Measurements from ENCODE around the gene SUGCT.

The SUGCT gene

DNA sequence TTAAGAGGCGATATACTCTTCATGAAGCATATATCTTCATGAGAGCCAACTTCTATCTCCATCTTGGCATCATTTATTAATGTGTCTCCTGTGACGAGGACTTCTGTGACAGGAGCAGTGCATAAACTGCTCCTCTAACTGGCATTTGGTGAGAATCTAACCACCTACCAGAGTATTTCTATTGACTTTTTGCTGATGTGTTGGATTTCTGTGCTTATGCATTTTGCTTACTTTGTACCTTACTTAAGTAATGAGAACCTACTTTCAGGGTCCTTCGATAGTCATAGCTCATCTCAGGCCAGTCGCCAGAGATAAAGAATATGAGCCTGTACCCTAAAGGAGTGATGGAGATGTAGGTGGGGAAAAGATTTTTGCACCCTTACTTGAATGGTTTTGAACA lies 265.7 kb downstream of the SUGCT start:
- TF ChIP-seq FOXP2 (optimal IDR thresholded peaks at IDR 0.05; ENCODE audit: borderline replicate concordance, extremely low read depth, extremely low read length, insufficient read depth) (no peak), POLR2AphosphoS5 (IDR thresholded peaks at IDR 0.05; ENCODE audit: low read depth, low read length) (no peak)

DNA sequence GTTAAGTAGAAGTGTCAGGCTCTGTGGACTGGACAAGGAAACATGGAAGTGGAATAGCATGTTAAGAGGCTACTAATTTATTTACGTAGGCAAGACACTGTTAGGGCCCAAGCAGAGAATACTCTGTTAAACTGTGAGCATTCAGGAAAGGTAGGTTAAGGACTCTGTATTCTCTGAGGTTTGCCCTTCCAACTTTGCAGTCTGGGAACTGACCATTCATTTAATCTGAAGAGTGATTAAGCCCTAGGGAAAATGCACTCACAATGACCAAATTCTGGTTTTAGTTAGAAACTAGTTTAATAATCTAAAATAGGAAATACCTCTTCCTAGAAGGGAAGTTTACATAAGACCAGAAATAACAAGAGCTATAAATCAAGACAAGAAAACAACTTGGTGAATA lies 266.6 kb downstream of the SUGCT start:
- no peak for TF ChIP-seq POLR2AphosphoS5 (IDR thresholded peaks at IDR 0.05; ENCODE audit: low read depth, low read length)
- TF ChIP-seq, protein P1, sequence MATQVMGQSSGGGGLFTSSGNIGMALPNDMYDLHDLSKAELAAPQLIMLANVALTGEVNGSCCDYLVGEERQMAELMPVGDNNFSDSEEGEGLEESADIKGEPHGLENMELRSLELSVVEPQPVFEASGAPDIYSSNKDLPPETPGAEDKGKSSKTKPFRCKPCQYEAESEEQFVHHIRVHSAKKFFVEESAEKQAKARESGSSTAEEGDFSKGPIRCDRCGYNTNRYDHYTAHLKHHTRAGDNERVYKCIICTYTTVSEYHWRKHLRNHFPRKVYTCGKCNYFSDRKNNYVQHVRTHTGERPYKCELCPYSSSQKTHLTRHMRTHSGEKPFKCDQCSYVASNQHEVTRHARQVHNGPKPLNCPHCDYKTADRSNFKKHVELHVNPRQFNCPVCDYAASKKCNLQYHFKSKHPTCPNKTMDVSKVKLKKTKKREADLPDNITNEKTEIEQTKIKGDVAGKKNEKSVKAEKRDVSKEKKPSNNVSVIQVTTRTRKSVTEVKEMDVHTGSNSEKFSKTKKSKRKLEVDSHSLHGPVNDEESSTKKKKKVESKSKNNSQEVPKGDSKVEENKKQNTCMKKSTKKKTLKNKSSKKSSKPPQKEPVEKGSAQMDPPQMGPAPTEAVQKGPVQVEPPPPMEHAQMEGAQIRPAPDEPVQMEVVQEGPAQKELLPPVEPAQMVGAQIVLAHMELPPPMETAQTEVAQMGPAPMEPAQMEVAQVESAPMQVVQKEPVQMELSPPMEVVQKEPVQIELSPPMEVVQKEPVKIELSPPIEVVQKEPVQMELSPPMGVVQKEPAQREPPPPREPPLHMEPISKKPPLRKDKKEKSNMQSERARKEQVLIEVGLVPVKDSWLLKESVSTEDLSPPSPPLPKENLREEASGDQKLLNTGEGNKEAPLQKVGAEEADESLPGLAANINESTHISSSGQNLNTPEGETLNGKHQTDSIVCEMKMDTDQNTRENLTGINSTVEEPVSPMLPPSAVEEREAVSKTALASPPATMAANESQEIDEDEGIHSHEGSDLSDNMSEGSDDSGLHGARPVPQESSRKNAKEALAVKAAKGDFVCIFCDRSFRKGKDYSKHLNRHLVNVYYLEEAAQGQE (IDR thresholded peaks at IDR 0.05; ENCODE audit: insufficient read depth in 1 of 2, low read depth in 2 of 2, low read length in 2 of 2), result no peak
- no peak for TF ChIP-seq FOXP2 (optimal IDR thresholded peaks at IDR 0.05; ENCODE audit: borderline replicate concordance, extremely low read depth, extremely low read length, insufficient read depth)
- TF ChIP-seq SIN3A (IDR thresholded peaks at IDR 0.05; ENCODE audit: borderline replicate concordance, insufficient read depth, low read length), result no peak
- no peak for TF ChIP-seq TAF1 (IDR thresholded peaks at IDR 0.05; ENCODE audit: borderline replicate concordance, insufficient read depth, low read length)

GRCh38 chr7:40402661-40403060 lies 267.9 kb downstream of the SUGCT start:
- TF ChIP-seq POLR2AphosphoS5 (IDR thresholded peaks at IDR 0.05; ENCODE audit: low read depth, low read length) (no peak), SIN3A (IDR thresholded peaks at IDR 0.05; ENCODE audit: borderline replicate concordance, insufficient read depth, low read length) (no peak), FOXP2 (optimal IDR thresholded peaks at IDR 0.05; ENCODE audit: borderline replicate concordance, extremely low read depth, extremely low read length, insufficient read depth) (no peak), TAF1 (IDR thresholded peaks at IDR 0.05; ENCODE audit: borderline replicate concordance, insufficient read depth, low read length) (no peak)
- TF ChIP-seq, protein P1 (IDR thresholded peaks at IDR 0.05; ENCODE audit: insufficient read depth in 1 of 2, low read depth in 2 of 2, low read length in 2 of 2), result no peak

DNA sequence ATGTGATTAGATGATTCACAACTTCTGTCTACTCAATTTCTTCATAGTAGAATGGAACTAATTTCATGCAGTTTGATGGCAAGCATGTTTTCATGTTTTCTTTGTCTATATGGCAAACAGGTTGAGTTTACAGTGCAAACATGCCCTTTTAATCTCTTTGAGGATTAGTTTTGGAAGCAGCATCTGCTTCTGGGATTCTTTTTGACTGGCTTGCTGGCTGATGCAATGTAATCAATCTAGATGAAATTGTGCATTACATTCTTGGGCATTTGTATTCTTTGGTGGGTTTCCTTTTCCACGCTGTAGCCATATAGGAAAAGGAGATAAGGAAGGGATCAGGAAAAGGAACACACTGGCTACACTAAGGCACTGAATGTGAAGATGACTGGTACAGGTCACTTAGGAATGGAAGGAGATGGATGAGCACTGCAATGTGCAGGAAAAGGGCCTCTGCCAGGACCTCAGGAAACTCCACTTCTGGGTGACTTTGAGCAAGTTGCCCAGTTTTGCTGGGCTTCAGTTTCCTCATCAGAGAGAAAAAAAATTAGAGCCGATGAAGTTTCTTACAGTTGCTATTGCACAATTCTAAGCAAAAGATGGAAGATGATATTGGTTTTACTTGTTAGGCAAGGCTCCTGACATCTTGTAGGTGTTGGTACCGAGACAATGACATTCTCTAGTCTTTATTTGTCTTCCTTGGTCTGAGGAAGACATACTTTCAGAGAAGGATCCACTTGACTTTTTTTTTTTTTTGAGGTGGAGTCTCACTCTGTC lies 269.1 kb downstream of the SUGCT start:
- no peak for TF ChIP-seq POLR2AphosphoS5 (IDR thresholded peaks at IDR 0.05; ENCODE audit: low read depth, low read length)
- no peak for TF ChIP-seq TAF1 (IDR thresholded peaks at IDR 0.05; ENCODE audit: borderline replicate concordance, insufficient read depth, low read length)
- TF ChIP-seq FOXP2 (optimal IDR thresholded peaks at IDR 0.05; ENCODE audit: borderline replicate concordance, extremely low read depth, extremely low read length, insufficient read depth), result no peak
- TF ChIP-seq, protein P1 (IDR thresholded peaks at IDR 0.05; ENCODE audit: insufficient read depth in 1 of 2, low read depth in 2 of 2, low read length in 2 of 2), result no peak
- TF ChIP-seq SIN3A (IDR thresholded peaks at IDR 0.05; ENCODE audit: borderline replicate concordance, insufficient read depth, low read length), result no peak

- no peak for TF ChIP-seq TAF1 (IDR thresholded peaks at IDR 0.05; ENCODE audit: borderline replicate concordance, insufficient read depth, low read length)
- TF ChIP-seq, protein P1 (IDR thresholded peaks at IDR 0.05; ENCODE audit: insufficient read depth in 1 of 2, low read depth in 2 of 2, low read length in 2 of 2), result no peak
- no peak for TF ChIP-seq FOXP2 (optimal IDR thresholded peaks at IDR 0.05; ENCODE audit: borderline replicate concordance, extremely low read depth, extremely low read length, insufficient read depth)
- TF ChIP-seq SIN3A (IDR thresholded peaks at IDR 0.05; ENCODE audit: borderline replicate concordance, insufficient read depth, low read length), result no peak
- TF ChIP-seq POLR2AphosphoS5 (IDR thresholded peaks at IDR 0.05; ENCODE audit: low read depth, low read length), result no peak
These were observed 271.2 kb downstream of the SUGCT start for GRCh38 chr7:40405991-40406390.
